T follicular helper cell (primary cell): ENCODE results near the gene TYW1B.
"Not testable (repeated sequence)": the region's sequence is repeated elsewhere in the genome, so short reads cannot be mapped to it uniquely, and the experiment has no call there.

Experiments
- DNase-seq: peaks from one replicate; pipeline ENCODE4 v3.0.0-alpha.2; 2020; ENCODE audit warnings: low read depth
- total RNA-seq, 2 experiments: gene quantifications; one replicate each; lab custom pipeline; 2026; lab: John Stamatoyannopoulos, UW

TYW1B gene
- total RNA-seq, result 8.1 to 8.2 reads per million in 2 experiments

- peak; percentile 96 for DNase-seq
These were observed at the start of gene TYW1B for GRCh38 chr7:72827839-72828591. TSS of gene TYW1B (minus strand) at chr7:72828200. CDS start at chr7:72828075, 125 bp downstream.

- DNase-seq, result not testable (repeated sequence)
These were observed 39.6 kb upstream of the TYW1B start for GRCh38 chr7:72867591-72867990.

- DNase-seq, result not testable (repeated sequence)
These were observed 30.9 kb upstream of the TYW1B start for GRCh38 chr7:72858846-72859400.

- DNase-seq, result not testable (repeated sequence)
These were observed 29.9 kb upstream of the TYW1B start for GRCh38 chr7:72857925-72858324.

- not testable (repeated sequence) for DNase-seq
These were observed 27.3 kb upstream of the TYW1B start for GRCh38 chr7:72855261-72855660.

- DNase-seq, result not testable (repeated sequence)
These were observed 24.9 kb upstream of the TYW1B start for GRCh38 chr7:72852937-72853336.

- not testable (repeated sequence) for DNase-seq
These were observed 22.7 kb upstream of the TYW1B start for GRCh38 chr7:72850746-72851145.

- DNase-seq, result not testable (repeated sequence)
These were observed 16.1 kb upstream of the TYW1B start for GRCh38 chr7:72844146-72844545.

- DNase-seq, result not testable (repeated sequence)
These were observed 15.2 kb upstream of the TYW1B start for GRCh38 chr7:72843166-72843565.

- not testable (repeated sequence) for DNase-seq
These were observed 13.0 kb upstream of the TYW1B start for GRCh38 chr7:72840966-72841511.

- DNase-seq, result not testable (repeated sequence)
These were observed 10.3 kb upstream of the TYW1B start for GRCh38 chr7:72838315-72838714.

- DNase-seq, result not testable (repeated sequence)
These were observed 9.3 kb upstream of the TYW1B start for GRCh38 chr7:72837291-72837690.

GRCh38 chr7:72830567-72830966 lies 2.6 kb upstream of the TYW1B start:
- DNase-seq, result not testable (repeated sequence)

GRCh38 chr7:72829687-72830354 lies 1.8 kb upstream of the TYW1B start:
- peak; percentile 32 for DNase-seq

- peak; percentile 95 for DNase-seq
These were observed 1.3 kb upstream of the TYW1B start for GRCh38 chr7:72829291-72829686.

GRCh38 chr7:72823765-72824732 lies 4.0 kb downstream of the TYW1B start:
- not testable (repeated sequence) for DNase-seq

GRCh38 chr7:72822497-72822896 lies 5.5 kb downstream of the TYW1B start:
- not testable (repeated sequence) for DNase-seq

- DNase-seq, result not testable (repeated sequence)
These were observed 9.2 kb downstream of the TYW1B start for GRCh38 chr7:72818663-72819361.

GRCh38 chr7:72817661-72818060 lies 10.3 kb downstream of the TYW1B start:
- DNase-seq, result not testable (repeated sequence)

- not testable (repeated sequence) for DNase-seq
These were observed 11.4 kb downstream of the TYW1B start for GRCh38 chr7:72816370-72817157.
